GM21737 (cell line): ENCODE data around the gene MSRB3.
"Not testable (repeated sequence)": the region's sequence is repeated elsewhere in the genome, so short reads cannot be mapped to it uniquely, and the experiment has no call there.

Experiments used
- ATAC-seq: cut with Tn5 transposase; IDR thresholded peaks from one replicate; pipeline ENCODE4 v1.9.1; 2021; ENCODE audit warnings: mild to moderate bottlenecking, moderate library complexity; ENCODE audit not compliant: unreplicated experiment

The MSRB3 gene

GRCh38 chr12:65287426-65287825 lies 8.9 kb downstream of the MSRB3 start:
- ATAC-seq = no peak

GRCh38 chr12:65292241-65292640 lies 13.8 kb downstream of the MSRB3 start:
- no peak for ATAC-seq

- ATAC-seq = no peak
Observed at GRCh38 chr12:65293735-65294134, 15.3 kb downstream of the MSRB3 start.

GRCh38 chr12:65294641-65295262 lies 16.3 kb downstream of the MSRB3 start:
- ATAC-seq = no peak

DNA sequence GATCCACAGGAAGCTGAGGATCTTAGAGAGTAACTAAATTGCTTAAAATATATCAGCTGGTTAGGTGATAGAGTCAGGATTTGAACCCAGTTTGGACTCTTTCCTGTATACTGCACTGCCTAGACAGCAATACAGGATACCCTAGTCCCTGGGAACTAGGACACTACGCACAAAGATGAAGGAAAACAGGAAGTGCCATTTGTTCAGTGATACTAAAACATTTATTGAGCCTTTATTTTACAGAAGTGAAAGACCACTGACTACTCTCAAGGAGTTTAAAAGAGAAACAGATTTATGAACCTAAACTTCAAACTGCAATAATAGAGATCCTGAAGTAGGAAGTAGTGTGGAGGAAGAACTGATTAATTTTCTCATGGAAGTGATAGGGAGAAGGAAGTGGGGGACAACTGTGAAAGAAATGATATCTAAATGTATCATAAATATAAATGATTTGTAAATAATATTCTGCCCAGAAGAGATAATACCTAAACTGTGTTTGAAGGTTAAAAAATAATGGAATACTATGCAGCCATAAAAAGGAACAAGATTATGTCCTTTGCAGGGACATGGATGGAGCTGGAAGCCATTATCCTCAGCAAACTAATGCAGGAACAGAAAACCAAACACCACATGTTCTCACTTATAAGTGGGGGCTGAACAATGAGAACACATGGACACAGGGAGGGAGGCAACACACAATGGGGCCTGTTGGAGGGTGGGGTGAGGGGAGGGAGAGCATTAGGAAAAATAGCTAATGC lies 18.2 kb downstream of the MSRB3 start:
- no peak for ATAC-seq

DNA sequence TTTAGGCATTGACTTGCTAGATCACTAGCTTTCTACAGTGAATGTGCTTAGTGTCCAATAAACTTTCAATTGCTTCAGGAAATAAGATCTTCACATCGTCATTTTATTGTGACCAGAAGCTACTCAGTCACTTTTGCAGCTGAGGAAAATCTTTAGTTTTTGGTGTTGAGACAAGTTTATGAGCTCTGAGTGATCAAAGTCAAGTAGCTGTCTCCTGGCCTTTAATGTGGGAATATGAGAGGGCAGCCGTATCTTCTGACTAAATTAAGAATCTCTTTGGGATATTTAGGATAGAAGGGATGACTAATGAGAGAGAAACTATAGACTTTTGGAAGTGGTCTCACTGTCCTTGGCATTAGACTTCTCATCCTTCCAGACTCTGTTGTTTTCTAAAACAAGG lies 21.6 kb downstream of the MSRB3 start:
- no peak for ATAC-seq

- ATAC-seq = no peak
Observed at GRCh38 chr12:65300679-65301349, 22.3 kb downstream of the MSRB3 start.

- ATAC-seq = no peak
Observed at GRCh38 chr12:65302891-65303290, 24.4 kb downstream of the MSRB3 start.

GRCh38 chr12:65305346-65305950 lies 27.0 kb downstream of the MSRB3 start:
- ATAC-seq = no peak

- no peak for ATAC-seq
Observed at GRCh38 chr12:65306366-65307168, 28.1 kb downstream of the MSRB3 start.

DNA sequence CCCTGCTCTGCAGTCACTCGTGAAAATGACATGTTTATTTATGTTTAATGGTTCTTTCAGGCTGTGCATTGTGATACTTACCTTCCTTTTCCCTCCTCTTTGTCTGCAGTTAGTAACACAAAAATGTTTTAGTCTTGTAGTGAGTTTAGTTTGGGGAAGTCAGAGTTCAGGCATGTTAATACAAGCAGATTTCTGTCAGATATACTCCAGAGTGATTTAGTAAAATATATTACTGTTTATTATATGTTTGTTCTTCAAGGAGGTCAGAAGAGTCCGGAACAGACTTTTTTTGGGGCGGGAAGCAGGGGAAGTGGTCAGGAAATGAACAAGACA lies 28.7 kb downstream of the MSRB3 start:
- no peak for ATAC-seq

DNA sequence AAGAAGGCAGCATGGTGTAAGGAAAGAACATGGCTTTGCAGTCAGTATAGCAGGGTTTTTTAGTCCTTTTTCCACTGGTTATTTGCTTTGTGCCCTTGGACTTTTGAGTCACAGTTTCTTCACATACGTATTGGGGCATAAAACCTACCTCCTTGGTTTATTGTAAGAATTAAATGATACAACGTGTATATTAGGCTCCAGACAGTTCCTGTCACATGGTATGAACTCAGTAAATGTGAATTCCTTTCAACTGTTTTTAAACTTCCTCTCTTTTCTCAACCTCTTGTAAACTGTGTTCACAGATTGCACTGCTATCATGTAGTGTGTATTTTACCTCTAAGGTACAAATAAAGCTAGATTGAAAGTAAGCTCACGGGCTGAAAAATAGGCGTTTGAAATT lies 29.5 kb downstream of the MSRB3 start:
- no peak for ATAC-seq

DNA sequence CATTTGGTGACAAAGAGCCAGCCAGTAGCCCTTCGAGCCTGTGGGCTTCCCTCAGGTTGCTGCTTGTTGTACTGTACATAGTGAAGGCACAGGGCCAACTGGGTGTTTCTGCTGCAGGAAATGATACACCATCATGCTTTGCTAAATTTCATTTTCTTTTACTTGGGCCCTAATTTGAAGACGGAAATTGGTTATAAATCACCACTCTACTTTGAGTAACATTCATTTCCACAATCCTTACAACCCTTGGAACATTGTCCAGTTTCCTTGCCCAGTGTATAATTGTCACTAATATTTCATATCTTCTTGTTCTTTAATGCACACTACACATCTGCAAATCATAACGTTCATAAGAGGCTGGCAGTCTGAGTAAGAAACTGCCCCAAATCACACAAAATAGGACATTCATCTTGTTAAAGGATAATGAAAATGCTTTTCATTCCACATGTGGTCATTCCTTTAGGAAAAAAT lies 30.2 kb downstream of the MSRB3 start:
- no peak for ATAC-seq

- no peak for ATAC-seq
Observed at GRCh38 chr12:65311260-65311659, 32.8 kb downstream of the MSRB3 start.

- ATAC-seq = no peak
Observed at GRCh38 chr12:65313719-65314317, 35.3 kb downstream of the MSRB3 start.

DNA sequence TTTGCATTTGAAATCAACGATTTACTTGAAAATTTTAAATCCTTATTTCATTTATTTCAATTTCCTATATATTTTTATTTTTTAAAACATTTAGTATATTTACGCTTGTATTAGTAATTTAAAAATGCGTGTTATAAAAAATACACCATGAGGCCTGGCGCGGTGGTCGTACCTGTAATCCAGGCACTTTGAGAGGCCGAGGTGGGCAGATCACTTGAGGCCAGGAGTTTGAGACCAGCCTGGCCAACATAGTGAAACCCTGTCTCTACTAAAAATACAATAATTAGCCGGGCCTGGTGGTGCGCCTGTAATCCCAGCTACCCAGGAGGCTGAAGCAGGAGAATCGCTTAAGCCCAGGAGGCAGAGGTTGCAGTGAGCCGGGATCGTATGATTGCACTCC lies 36.8 kb downstream of the MSRB3 start:
- not testable (repeated sequence) for ATAC-seq

DNA sequence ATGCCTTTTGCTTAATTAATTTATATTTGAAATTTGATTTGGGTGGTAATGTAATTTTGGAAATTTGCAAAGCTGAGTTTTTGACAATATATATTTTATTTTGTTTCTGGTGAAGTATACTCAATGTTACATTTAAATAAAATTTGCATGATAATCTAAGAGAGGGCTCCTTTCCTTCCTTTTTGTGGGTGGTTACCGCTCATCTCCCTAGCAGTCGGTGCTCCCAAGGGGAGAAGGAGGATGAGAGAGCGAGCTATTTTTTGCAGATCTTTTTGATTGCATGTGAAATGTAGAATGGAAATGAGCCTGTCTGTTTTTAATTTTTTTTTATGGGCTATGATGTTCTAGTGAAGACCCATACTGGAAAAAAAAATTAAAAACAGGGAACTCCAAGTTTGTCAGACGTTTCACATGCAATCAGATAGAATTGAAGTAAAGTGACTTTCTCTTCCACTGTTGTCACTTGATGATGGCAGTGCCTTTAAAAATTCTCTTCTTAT lies 39.8 kb downstream of the MSRB3 start:
- no peak for ATAC-seq

DNA sequence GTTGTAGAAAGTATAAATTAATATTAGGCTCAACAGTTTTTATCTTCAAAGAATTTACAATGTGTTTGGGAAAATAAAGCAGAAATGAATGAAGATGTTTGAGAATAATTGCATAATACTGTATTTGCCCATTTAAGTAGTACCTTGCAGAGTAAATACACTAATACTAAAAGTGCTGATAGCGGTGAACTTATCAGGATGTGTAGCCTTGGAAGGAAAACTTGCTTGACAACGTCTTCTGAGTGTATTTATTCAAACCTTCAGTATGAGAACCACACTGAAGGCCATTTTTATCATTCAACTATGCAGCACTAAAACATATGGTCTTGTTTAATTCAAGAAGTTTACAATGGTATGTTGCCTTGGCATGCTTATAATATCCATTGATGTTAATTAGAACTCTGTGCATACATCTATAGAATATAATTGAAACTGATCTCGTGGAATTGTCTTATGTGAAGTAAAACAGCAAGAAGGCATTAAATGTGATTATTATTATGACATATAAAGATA lies 41.3 kb downstream of the MSRB3 start:
- ATAC-seq = no peak

DNA sequence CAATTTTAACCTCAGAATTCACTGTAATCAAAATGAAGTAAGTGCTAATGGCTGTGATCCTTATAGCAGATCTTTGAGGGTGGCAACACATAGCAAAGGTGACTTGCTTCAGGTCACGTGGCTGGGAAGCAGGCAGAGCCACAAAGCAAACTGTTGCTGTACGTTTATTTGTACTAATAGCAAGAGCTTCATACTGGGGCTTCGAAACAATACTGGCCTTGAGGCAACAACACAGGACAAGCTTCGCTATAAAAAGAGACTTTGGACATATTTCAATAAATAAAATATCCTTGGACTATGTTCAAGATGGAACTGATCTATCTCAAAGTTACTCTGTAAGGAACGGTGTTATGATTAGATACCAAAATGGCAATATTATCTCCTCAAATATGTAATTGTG lies 44.6 kb downstream of the MSRB3 start:
- no peak for ATAC-seq

DNA sequence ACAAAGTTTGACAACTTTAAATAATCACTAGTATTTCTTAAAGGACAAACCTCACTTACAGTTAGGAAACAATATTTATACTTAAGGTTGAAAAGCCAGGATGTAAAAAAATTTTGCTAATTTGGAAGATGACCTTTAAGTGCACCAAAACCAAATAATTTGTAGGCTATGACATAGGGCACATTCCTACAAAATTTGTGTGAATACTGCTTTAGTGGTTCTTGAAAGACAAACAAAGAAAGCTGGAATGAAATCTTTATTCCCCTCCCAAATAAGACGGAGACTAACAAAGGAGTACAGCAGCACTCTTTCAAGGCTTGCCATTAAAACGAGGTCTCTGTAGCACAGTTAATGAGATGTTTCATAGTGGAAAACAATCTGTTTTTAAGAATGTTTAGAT lies 45.6 kb downstream of the MSRB3 start:
- no peak for ATAC-seq
